Fibroblast of skin of back (primary cell): Measurements from ENCODE around the gene CAMSAP3.

ENCODE experiments used
- DNase-seq: peaks from one replicate; pipeline ENCODE4 v3.0.0-alpha.2; 2013

The CAMSAP3 gene

DNA sequence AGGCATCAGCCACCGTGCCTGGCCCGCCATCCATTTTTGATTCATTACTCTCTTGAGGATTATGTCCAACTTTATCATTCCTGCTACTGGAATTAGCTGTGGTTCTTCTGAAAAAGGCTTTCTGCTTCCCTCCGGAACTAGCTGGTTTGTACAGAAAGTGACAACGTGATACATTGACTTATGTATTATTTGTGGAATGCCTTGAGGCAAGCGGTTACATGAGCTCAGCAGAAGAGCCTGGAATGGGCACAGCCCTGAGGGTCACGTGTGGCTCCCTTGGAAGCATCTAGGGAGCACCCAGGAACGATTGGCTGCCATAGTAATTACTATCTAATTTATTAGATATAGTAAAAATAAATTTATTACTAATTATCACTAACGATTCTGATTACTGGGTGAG is 58.7 kb downstream of the CAMSAP3 start:
- no peak for DNase-seq

DNA sequence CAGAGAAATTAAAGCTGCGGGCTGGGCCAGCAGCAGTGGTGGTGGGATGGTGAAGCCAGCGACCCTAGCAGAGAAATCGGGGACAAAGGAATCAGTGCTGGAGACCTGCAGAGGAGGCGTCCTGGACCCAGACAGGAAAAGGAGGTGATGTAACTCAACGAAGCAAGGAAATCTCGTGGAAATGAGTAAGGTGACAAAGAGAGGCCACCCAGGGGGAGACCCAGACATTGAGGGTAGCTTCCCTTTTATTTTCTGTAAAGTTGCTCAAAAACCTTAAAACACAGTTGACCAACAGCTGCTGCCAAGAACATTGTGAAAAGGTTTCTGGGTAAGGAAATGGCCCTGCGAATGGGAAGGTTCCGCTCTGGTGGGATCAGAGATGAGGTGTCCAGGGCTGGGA is 59.9 kb downstream of the CAMSAP3 start:
- DNase-seq = no peak

DNA sequence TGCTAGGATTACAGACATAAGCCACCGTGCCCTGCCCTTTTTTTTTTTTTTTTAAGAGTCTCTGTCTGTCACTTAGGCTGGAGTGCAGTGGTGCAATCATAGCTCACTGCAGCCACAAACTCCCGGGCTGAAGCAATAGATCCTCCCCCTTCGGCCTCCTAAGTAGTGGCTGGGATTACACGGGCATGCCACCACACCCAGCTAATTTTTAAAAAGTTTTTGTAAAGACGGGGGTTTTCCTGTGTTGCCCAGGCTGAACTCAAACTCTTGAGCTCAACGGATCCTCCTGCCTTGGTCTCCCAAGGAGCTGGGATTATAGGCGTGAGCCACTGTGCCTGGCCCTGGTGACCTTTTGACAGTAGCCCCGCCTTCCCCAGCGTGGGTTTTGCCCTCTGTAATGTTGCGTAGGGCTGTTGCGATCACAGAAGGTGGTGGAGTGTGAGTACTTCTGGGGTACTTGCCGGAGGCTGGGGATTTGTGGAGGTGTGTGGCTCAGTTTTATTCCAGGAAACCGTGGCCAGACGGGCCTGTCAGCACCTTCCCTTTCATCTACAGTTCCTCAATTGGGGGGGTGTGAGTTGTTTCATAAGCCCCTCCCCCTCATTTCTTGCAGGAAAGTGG is 61.6 kb downstream of the CAMSAP3 start:
- DNase-seq = no peak

DNA sequence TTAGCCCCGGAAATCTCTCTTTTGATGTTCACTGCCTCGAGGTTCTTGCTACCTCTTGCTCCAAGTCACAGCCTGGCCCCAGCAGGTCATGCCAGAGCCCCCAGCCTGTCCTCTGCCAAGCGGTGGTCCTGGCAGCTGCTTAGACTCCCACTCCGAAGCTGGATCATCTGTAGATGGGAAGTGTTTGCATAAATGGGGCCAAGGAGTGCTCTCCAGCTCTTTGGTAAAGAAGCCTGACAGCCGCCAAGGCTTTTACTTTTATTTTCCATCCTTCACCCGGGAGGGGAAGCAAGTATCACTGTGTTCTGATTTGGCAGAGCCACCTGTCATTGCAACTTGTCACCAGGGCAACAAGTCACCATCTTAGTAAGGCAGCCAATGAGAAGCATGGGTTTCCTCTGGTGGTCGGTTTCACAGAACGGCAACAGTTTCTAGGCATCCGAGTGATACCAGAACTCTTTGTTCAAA is 62.6 kb downstream of the CAMSAP3 start:
- DNase-seq = no peak

DNA sequence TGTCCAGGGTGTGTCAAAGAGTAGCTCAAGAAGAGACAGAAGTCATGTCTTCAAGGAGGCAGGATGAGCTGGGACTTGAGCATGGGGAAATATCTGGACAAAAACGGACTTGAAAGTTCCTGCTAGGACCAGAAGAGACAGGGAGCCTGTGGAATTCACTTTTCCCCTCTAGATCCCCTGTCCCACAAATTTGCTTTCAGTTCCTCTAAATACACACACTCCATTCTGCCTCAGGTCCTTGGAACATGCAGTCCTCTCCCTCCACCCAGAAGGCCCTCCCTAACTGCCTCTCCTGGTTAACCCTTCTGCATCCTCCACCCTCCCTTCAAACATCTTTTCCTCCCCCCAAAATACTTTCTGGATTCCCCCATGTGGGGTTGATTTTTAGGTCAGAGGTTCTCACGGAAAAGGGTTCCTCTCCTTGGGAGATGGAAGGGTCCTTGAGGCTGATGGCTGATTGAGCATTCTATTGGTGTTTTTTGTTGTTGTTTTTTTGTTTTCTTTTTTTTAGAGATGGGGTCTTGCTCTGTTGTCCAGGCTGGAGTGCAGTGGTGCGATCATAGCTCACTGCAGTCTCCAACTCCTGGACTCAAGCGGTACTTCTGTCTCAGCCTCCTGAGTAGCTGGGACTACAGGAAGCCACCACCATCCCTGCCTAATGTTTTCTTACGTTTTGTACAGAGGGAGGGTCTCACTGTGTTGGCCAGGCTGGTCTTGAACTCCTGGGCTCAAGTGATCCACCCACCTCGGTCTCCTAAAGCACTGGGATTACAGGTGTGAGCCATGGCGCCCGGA is 66.3 kb downstream of the CAMSAP3 start:
- no peak for DNase-seq

DNA sequence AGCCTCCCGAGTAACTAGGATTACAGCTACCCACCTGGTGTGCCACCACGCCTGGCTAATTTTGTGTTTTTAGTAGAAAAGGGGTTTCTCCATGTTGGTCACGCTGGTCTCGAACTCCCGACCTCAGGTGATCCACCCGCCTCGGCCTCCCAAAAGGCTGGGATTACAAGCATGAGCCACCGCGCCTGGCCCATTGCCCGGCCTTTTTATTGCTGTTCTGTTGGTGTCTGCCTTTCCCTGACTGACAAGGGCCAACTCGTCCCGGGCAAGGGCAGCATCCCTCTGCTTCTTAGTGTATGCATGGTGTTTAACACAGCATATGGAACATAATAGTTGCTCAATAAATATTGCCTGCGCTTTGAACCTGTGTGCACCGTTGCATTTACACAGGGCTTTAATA is 67.0 kb downstream of the CAMSAP3 start:
- no peak for DNase-seq

DNA sequence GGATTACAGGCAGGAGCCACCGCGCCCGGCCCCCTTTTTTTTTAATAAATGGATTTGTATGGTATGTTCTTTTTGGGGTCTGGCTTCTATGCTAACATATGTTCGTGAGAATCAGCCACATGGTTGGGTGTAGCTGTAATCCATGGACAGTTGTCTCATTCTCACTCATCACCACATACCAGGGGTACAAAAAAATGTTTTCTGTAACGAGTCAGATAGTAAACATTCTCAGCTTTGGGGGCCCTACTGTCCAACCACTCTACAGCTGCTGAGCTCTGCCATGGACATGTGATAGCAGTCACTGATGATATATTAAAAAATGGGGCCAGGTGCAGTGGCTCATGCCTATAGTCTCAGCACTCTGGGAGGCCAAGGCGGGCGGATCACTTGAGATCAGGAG is 68.0 kb downstream of the CAMSAP3 start:
- DNase-seq = no peak

DNA sequence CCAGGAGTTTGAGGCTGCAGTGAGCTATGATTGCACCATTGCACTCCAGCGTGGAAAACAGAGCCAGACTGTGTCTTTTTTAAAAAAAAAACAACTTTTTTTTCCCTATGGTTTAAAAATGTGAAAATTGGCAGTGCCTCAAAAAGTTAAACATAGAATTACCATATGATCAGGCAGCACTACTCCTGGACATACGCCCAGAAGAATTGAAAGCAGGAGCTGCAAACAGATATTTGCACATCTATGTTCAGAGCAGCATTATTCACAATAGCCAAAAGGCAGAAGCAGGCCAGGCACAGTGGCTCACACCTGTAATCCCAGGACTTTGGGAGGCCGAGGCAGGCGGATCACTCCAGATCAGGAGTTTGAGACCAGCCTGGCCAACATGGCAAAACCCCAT is 69.4 kb downstream of the CAMSAP3 start:
- DNase-seq = peak; percentile 21
